NCI-H2196 (cell line): ENCODE data around the gene CEND1.
"Not testable (repeated sequence)": the region's sequence is repeated elsewhere in the genome, so short reads cannot be mapped to it uniquely, and the experiment has no call there.

Experiments
- DNase-seq: peaks from one replicate; lab custom pipeline; 2025; ENCODE audit not compliant: unreplicated experiment; lab: John Stamatoyannopoulos, UW

CEND1 gene

GRCh38 chr11:765025-765801 lies 24.7 kb downstream of the CEND1 start:
- peak; percentile 55 for DNase-seq

- DNase-seq, result no peak
Measured at GRCh38 chr11:764322-765024, 25.4 kb downstream of the CEND1 start.

GRCh38 chr11:763549-764321 lies 26.2 kb downstream of the CEND1 start:
- DNase-seq, result no peak

- DNase-seq, result peak; percentile 15
Measured at GRCh38 chr11:763073-763463, 26.8 kb downstream of the CEND1 start.

- peak; percentile 13 for DNase-seq
Measured at GRCh38 chr11:762421-763072, 27.3 kb downstream of the CEND1 start.

GRCh38 chr11:761526-762108 lies 28.3 kb downstream of the CEND1 start:
- DNase-seq, result no peak

- no peak for DNase-seq
Measured at GRCh38 chr11:760236-760635, 29.7 kb downstream of the CEND1 start.

- DNase-seq, result no peak
Measured at GRCh38 chr11:749731-750130, 40.2 kb downstream of the CEND1 start.

- no peak for DNase-seq
Measured at GRCh38 chr11:748007-748359, 41.9 kb downstream of the CEND1 start.

GRCh38 chr11:747158-748006 lies 42.5 kb downstream of the CEND1 start, which contains the start of gene TALDO1:
Gene TALDO1 (plus strand): TSS chr11:747464. CDS start chr11:747482, 18 bp downstream.
- peak; percentile 91 for DNase-seq

GRCh38 chr11:746289-747157 lies 43.4 kb downstream of the CEND1 start:
- peak; percentile 18 for DNase-seq

- no peak for DNase-seq
Measured at GRCh38 chr11:745428-745827, 44.5 kb downstream of the CEND1 start.

GRCh38 chr11:742571-743201 lies 47.2 kb downstream of the CEND1 start:
- no peak for DNase-seq

- no peak for DNase-seq
Measured at GRCh38 chr11:742156-742546, 47.7 kb downstream of the CEND1 start.

GRCh38 chr11:737899-738298 lies 52.0 kb downstream of the CEND1 start:
- not testable (repeated sequence) for DNase-seq

GRCh38 chr11:737366-737765 lies 52.5 kb downstream of the CEND1 start:
- no peak for DNase-seq
